BLaER1 (cell line): ENCODE measurements around the gene TRIM13.
"Not testable (repeated sequence)": the region's sequence is repeated elsewhere in the genome, so short reads cannot be mapped to it uniquely, and the experiment has no call there.

Experiments
- H3K27ac ChIP-seq: shearing (Covaris generic); formaldehyde crosslinking; 2 replicates; pipeline ENCODE4 v1.8.1; 2022
- H3K27me3 ChIP-seq: shearing (Covaris generic); formaldehyde crosslinking; 2 replicates; pipeline ENCODE4 v1.8.1; 2022
- H3K36me3 ChIP-seq: shearing (Covaris generic); formaldehyde crosslinking; 2 replicates; pipeline ENCODE4 v1.8.1; 2022
- H3K4me1 ChIP-seq: shearing (Covaris generic); formaldehyde crosslinking; 2 replicates; pipeline ENCODE4 v1.8.1; 2022
- H3K4me2 ChIP-seq: shearing (Covaris generic); formaldehyde crosslinking; 2 replicates; pipeline ENCODE4 v1.8.1; 2022
- H3K4me3 ChIP-seq: shearing (Covaris generic); formaldehyde crosslinking; 2 replicates; pipeline ENCODE4 v1.8.1; 2022
- H3K9ac ChIP-seq: shearing (Covaris generic); formaldehyde crosslinking; 2 replicates; pipeline ENCODE4 v1.8.1; 2022
- H3K9me3 ChIP-seq: shearing (Covaris generic); formaldehyde crosslinking; 2 replicates; pipeline ENCODE4 v1.8.1; 2022
- H4K20me1 ChIP-seq: shearing (Covaris generic); formaldehyde crosslinking; 2 replicates; pipeline ENCODE4 v1.8.1; 2022
- Cebpa-rat ChIP-seq: shearing (Covaris generic); IDR thresholded peaks from 2 replicates; pipeline ENCODE4 v1.8.1; 2022

Gene TRIM13

GRCh38 chr13:49972709-49973108, 24.1 kb upstream of the TRIM13 start:
- no peak overlapping the region for H3K4me3 ChIP-seq
- no peaks in the 10 kb centered on the region for H4K20me1 ChIP-seq
- peaks cover 15% of the 10 kb centered on the region for H3K4me1 ChIP-seq
- 0 out of 2 replicates have a peak overlapping the region, but pooled peaks have one; percentile 12 for H3K27ac ChIP-seq
- H3K9me3 ChIP-seq = peaks cover 4% of the 10 kb centered on the region; the same call in 1 of the 2 replicates
- no peaks in the 10 kb centered on the region for H3K27me3 ChIP-seq
- no peak overlapping the region for H3K4me2 ChIP-seq
- H3K9ac ChIP-seq = no peak overlapping the region
- peaks cover 53% of the 10 kb centered on the region for H3K36me3 ChIP-seq
- no peak for TF ChIP-seq Cebpa-rat

- H3K27me3 ChIP-seq = no peaks in the 10 kb centered on the region
- peaks cover 46% of the 10 kb centered on the region for H3K4me1 ChIP-seq
- no peak overlapping the region for H3K9ac ChIP-seq
- no peak overlapping the region for H3K4me3 ChIP-seq
- no peak overlapping the region for H3K27ac ChIP-seq
- H3K4me2 ChIP-seq = no peak overlapping the region
- no peak for TF ChIP-seq Cebpa-rat
- no peaks in the 10 kb centered on the region for H4K20me1 ChIP-seq
- peaks cover 31% of the 10 kb centered on the region for H3K36me3 ChIP-seq
- no peaks in the 10 kb centered on the region for H3K9me3 ChIP-seq
These were observed 21.0 kb upstream of the TRIM13 start for GRCh38 chr13:49975826-49976225.

DNA sequence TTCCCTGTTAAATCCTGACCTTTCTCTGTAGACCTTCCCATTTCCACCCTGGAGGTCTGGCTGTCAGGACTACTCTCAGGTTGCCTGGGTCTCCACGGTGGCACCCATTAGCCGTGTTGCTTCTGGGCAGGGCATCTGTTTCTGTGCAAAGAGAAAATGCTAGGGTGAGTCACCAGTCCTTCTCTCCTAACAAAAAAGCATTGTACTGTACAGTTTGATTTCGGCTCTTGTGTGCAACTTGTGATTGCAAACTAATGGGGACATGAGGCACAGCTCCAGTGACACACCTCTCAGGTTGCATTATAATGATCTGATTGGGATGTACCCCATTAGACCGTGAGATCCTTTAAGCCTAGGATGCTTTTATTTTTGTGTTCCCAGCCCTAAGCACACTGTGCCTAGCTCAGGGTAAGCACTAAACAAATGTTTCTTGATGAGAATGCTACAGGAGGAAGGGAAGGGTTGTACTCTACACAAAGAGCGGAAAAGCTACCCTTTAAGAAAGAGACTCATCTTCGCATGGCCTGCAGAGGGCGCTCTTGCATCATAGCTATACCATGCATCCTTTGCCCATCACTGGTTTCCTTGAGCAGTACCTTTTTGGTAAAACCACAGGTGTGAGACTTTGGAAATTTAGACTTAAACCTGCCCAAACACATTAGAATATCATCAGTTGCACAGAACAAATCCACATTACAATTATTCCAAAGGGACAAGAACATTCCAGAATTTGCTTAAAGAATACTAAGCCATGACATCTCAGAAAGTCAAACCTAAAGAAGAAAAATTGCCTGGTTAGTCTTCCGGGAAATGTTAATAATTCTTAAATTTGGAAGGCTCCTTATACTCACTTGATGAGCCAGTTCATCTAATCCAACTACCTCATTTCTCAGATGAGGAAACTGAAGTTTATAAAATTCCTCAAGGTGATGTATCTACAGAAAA, 20.3 kb upstream of the TRIM13 start:
- no peak for TF ChIP-seq Cebpa-rat
- 0 out of 2 replicates have a peak overlapping the region, but pooled peaks have one; percentile 0 for H3K4me2 ChIP-seq
- no peak overlapping the region for H3K4me3 ChIP-seq
- peaks cover 31% of the 10 kb centered on the region for H3K36me3 ChIP-seq
- H3K27me3 ChIP-seq = no peaks in the 10 kb centered on the region
- no peaks in the 10 kb centered on the region for H4K20me1 ChIP-seq
- no peak overlapping the region for H3K27ac ChIP-seq
- peaks cover 53% of the 10 kb centered on the region for H3K4me1 ChIP-seq
- no peaks in the 10 kb centered on the region for H3K9me3 ChIP-seq
- no peak overlapping the region for H3K9ac ChIP-seq

DNA sequence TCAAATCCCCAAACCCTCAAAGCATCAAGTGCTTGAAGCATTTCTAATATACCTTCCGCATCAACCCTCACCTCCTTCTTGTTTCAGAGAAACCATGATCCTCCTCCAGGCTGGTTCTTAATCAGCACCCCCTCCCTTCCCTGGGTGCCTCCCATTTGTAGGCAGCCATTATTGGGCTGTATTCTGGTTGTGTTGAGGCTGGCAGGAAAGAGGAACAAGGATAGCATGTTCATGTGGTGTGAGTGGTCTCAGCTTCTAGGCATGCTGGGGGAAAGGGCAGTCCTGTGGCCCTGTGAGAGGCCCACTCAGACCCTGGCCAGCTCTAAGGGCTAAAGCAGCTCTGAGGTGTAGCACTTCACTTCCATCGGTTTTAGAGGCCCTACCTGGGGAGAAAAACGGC, 18.9 kb upstream of the TRIM13 start:
- Histone ChIP-seq H3K4me1 (peaks cover 54% of the 10 kb centered on the region), H3K4me3 (no peak overlapping the region), H3K27me3 (no peaks in the 10 kb centered on the region), H3K36me3 (peaks cover 35% of the 10 kb centered on the region), H3K4me2 (peak overlapping the region; percentile 78), H3K9me3 (no peaks in the 10 kb centered on the region), H3K27ac (peak overlapping the region; percentile 78), H4K20me1 (no peaks in the 10 kb centered on the region), H3K9ac (no peak overlapping the region)
- TF ChIP-seq Cebpa-rat = no peak

DNA sequence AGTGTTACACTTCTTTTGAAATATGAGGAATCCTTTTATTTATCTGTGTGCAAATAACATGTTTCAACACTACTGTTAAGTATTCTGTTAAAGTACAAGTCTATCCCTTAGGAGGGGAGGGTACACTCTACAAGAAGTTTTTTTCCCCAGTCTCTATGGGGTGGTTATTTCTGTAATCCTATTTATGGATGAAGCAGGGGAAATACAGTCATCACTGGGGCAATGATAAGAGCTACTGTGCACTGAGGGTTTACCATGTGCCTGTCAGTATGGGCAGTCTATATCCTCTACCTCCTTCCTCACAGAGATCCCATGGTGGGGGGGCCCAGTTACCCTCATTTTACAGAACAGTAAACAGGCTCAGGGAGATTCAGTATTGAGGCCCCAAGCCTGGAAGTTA, 16.6 kb upstream of the TRIM13 start:
- TF ChIP-seq Cebpa-rat = no peak
- Histone ChIP-seq H3K4me2 (peak overlapping the region; percentile 78), H3K9me3 (no peaks in the 10 kb centered on the region), H3K27me3 (no peaks in the 10 kb centered on the region), H3K9ac (peak overlapping the region; percentile 32; the same call in 1 of the 2 replicates), H3K4me3 (no peak overlapping the region), H3K4me1 (peaks cover 62% of the 10 kb centered on the region), H3K36me3 (peaks cover 37% of the 10 kb centered on the region), H4K20me1 (no peaks in the 10 kb centered on the region), H3K27ac (peak overlapping the region; percentile 62)

DNA sequence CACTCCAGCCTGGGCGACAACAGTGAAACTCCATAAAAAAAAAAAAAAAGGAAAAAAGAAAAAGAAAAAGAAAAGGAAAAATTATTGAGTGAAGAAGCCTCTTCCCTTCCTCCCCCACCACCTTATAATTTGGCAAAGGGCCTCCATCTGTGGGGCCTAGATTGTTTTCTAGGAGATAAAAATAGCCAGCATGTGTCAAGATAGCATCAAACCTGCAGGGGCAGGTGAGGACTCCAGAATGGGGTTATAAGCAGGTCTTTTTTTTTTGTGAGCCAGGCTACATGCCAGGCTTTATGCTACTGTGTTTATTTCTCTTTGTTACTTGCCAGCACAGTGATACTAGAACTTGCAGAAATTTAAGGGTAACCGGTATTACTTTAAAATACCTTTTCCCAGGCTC, 11.7 kb upstream of the TRIM13 start:
- Histone ChIP-seq H3K27me3 (no peaks in the 10 kb centered on the region), H3K9ac (no peak overlapping the region), H3K36me3 (peaks cover 48% of the 10 kb centered on the region), H3K4me3 (no peak overlapping the region), H3K4me1 (peaks cover 23% of the 10 kb centered on the region), H4K20me1 (no peaks in the 10 kb centered on the region), H3K4me2 (no peak overlapping the region), H3K27ac (no peak overlapping the region), H3K9me3 (no peaks in the 10 kb centered on the region)
- TF ChIP-seq Cebpa-rat = no peak

DNA sequence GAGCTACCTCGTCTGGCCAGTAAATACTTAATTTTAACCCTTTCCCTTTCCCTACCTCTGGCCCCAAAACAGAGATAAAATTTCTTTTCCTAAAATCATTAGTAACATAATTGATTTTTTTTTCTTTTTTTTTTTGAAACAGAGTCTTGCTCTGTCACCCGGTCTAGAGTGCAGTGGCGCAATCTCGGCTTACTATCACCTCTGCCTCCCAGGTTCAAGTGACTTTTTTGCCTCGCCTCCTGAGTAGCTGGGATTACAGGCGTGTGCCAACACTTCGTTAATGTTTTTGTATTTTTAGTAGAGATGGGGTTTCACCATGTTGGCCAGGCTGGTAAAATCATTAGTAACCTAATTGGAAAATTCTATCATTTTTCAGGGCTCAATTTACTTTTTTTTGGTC, 10.4 kb upstream of the TRIM13 start:
- H3K4me2 ChIP-seq = no peak overlapping the region
- H3K36me3 ChIP-seq = peaks cover 56% of the 10 kb centered on the region
- TF ChIP-seq Cebpa-rat = no peak
- H3K9ac ChIP-seq = no peak overlapping the region
- no peak overlapping the region for H3K4me3 ChIP-seq
- no peaks in the 10 kb centered on the region for H3K9me3 ChIP-seq
- H3K4me1 ChIP-seq = peaks cover 10% of the 10 kb centered on the region; the same call in 1 of the 2 replicates
- H3K27me3 ChIP-seq = no peaks in the 10 kb centered on the region
- H4K20me1 ChIP-seq = no peaks in the 10 kb centered on the region
- no peak overlapping the region for H3K27ac ChIP-seq

DNA sequence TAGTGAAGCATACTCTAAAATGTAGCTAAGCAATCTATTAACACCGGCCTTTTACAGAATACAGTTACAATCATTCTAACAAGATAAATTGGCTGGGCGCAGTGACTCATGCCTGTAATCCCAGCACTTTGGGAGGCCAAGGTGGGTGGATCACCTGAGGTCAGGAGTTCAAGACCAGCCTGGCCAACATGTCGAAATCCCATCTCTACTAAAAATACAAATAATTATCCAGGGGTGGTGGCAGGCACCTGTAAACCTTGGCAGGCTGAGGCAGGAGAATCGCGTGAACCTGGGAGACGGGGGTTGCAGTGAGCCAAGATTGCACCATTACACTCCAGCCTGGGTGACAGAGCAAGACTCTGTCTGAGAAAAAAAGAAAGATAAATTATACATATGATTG, 6.2 kb upstream of the TRIM13 start:
- not testable (repeated sequence) for H3K4me3 ChIP-seq, H3K27ac ChIP-seq, H3K27me3 ChIP-seq, H3K4me2 ChIP-seq, H3K9ac ChIP-seq, H3K9me3 ChIP-seq, H4K20me1 ChIP-seq
- Histone ChIP-seq H3K4me1 (peaks cover 29% of the 10 kb centered on the region), H3K36me3 (peaks cover 38% of the 10 kb centered on the region)

DNA sequence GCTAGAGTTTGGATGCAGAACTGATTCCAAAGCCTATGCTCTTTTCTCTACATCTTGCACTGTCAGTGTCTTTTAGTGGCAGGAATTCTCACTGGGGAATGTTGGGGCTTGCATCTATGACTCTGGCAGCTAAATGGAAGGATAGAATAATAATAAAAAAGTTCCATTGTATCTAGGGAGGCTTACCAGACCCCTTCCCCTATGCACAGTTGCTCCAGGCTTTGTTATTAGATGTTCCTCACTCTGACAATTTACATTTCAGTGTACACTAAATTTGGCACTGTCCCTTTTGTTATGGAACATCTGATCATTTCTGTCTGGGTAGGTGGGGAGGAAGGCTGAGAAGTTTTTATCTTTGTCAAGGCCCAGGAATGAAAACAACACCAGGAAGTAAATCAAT, 3.7 kb upstream of the TRIM13 start:
- Histone ChIP-seq H3K27me3 (no peaks in the 10 kb centered on the region), H3K4me2 (no peak overlapping the region), H3K36me3 (peaks cover 34% of the 10 kb centered on the region), H3K9ac (no peak overlapping the region), H3K27ac (0 out of 2 replicates have a peak overlapping the region, but pooled peaks have one; percentile 18), H3K4me3 (no peak overlapping the region), H4K20me1 (peaks cover 4% of the 10 kb centered on the region), H3K4me1 (peaks cover 30% of the 10 kb centered on the region), H3K9me3 (no peaks in the 10 kb centered on the region)
- no peak for TF ChIP-seq Cebpa-rat

- Histone ChIP-seq H3K27ac (0 out of 2 replicates have a peak overlapping the region, but pooled peaks have one; percentile 99), H3K27me3 (no peaks in the 10 kb centered on the region), H3K9me3 (no peaks in the 10 kb centered on the region), H3K4me3 (no peak overlapping the region), H4K20me1 (peaks cover 9% of the 10 kb centered on the region), H3K9ac (no peak overlapping the region), H3K4me1 (peaks cover 35% of the 10 kb centered on the region), H3K4me2 (0 out of 2 replicates have a peak overlapping the region, but pooled peaks have one; percentile 95), H3K36me3 (peaks cover 34% of the 10 kb centered on the region)
- no peak for TF ChIP-seq Cebpa-rat
These were observed 3.2 kb upstream of the TRIM13 start for GRCh38 chr13:49993666-49994065.
